NOMO-1 treated with dmso at 0.1 percent for 144 hours (cell line): Measurements from ENCODE around the gene ISL1.

Experiments
- DNase-seq: peaks from one replicate; lab custom pipeline; 2025; ENCODE audit not compliant: unreplicated experiment; lab: John Stamatoyannopoulos, UW

ISL1 gene

DNA sequence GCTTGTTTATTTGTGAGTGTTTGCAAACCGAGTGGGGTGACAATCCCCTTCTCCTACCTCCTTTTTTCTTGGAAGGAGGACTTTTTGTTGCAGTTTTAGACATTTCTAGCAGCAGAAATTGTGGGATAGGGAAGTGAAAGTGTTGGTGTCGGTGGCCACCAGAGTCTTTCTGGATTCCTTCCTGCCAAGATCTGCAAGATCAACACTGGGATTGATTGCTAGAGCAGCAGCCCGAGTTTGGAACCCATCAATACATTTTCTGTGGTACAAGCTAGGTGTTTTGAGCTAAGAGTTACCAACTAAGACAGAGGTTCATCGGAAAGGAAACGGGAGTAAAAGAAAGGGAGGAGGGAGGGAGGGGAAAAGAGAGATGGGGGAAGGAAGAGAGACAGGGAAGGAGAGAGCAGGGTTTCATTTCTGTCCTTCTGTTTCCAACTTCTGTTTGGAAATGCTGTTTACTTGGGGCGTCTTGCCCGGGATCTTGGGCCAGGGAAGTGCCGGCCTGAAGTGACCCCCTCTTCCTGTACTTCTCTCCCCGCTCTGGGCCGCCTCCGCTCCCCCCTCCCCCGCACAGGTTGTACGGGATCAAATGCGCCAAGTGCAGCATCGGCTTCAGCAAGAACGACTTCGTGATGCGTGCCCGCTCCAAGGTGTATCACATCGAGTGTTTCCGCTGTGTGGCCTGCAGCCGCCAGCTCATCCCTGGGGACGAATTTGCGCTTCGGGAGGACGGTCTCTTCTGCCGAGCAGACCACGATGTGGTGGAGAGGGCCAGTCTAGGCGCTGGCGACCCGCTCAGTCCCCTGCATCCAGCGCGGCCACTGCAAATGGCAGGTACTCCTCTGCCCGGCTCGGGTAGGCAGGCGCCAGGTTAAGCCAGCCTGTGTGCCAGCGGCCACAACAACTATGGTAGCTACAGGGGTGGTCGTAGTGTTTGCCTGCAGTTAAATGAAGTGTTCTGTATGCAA is 4.0 kb downstream of the ISL1 start:
- DNase-seq = no peak

GRCh38 chr5:51387884-51388275 is 4.6 kb downstream of the ISL1 start:
- DNase-seq = no peak

DNA sequence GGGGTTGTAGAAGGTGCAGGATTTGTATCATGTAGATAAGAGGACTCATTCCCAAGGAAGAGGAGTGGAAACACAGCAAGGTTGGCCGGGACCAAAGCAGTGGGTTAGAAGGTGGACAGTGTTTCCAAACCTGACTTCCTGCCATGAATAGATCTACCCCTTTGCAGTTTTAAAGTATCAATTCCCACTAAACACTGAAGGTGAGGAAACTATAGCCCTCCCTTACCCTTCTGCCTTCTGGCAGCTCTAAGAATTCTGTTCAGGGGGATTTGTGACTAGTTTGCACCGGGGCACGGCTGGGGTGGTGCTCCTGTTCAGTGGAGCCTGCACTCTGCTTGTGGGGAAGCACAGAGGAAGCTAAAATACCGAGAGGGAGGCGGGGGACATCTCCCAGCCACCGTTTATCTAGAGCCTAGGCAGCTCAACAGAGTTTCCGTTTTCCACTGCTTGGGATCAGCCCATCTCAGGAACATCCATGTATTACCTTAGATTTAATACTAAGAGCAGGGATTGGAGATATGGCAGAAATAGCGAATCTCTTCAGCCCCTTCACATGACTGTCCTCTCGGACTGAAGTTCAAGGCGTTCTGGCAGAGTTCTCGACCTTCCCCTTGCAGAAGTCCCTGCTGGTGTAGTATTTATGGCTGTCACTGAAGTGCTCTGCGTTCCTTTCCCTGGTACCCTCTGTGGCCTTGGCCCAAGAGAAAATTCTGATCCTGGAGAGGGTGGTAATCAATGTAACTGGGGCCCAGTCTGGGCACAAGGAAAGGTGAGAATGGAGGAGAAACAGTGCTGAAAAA is 5.4 kb downstream of the ISL1 start:
- DNase-seq = no peak

- DNase-seq = no peak
Observed at GRCh38 chr5:51389288-51389576, 6.0 kb downstream of the ISL1 start.

DNA sequence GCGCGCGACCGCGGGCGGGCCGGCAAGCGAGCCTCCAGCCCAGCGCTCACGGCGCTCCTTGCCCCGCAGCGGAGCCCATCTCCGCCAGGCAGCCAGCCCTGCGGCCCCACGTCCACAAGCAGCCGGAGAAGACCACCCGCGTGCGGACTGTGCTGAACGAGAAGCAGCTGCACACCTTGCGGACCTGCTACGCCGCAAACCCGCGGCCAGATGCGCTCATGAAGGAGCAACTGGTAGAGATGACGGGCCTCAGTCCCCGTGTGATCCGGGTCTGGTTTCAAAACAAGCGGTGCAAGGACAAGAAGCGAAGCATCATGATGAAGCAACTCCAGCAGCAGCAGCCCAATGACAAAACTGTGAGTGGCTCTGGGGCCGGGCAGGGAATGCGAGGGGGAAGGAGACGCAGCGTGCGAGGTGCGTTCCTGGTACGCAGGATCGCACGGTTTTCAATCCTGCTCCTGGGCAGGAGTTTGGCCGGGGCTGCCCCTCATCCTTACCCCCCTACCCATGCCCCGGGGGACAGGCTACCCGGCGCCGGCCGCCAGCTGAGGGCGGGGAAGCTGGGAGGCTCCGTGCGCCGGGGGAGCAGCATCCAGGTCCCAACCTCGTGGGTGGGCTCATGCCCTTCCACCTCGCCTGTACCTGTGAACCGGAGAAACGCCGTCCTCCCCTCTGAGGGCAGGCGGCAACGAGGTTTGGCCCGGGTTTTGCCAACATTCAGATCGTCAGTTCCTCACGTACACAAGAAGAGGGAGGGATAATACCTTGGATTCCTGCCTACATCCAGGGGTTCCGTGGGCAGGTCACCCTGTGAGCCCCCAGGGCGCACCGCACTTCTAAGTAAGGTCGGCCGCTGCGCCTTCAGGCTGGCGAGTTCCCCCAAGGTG is 6.6 kb downstream of the ISL1 start:
- no peak for DNase-seq

DNA sequence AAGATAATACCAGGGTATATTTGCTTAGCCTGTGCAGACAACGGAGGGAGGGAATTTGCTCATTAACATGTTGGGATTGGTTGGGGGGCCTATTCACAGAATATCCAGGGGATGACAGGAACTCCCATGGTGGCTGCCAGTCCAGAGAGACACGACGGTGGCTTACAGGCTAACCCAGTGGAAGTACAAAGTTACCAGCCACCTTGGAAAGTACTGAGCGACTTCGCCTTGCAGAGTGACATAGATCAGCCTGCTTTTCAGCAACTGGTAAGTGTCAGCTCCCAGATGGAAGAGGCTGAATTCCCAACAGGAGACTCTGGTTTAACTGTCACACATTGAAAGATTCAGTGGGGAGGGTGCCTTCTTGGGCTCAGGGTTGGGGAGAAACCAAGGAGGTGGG is 7.9 kb downstream of the ISL1 start:
- no peak for DNase-seq

DNA sequence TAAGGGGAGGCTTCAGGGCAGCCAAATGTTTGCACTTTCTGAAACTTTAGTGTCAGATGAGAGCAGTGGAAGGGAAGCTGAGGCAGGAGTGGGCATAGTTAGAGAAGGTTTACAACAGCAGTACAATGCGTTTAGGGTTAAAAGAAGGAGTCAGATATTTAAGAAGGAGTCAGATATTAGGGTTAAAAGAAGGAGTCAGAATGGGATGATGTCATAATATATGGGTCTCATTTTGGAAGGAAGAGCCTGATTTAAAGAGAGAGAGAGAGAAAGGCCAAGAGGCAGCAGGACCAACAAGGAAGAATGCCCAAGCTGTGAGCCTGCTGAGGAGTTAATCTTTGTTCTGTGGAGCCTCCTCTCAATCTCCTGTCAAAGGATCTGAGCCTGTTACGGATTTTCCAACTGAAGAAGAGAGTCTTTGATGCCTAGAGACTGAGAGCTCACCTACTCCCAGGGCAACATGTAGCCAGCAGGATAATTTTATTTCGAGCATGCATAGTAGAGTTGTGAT is 9.5 kb downstream of the ISL1 start:
- no peak for DNase-seq

- no peak for DNase-seq
Observed at GRCh38 chr5:51394609-51395008, 11.4 kb downstream of the ISL1 start.

DNA sequence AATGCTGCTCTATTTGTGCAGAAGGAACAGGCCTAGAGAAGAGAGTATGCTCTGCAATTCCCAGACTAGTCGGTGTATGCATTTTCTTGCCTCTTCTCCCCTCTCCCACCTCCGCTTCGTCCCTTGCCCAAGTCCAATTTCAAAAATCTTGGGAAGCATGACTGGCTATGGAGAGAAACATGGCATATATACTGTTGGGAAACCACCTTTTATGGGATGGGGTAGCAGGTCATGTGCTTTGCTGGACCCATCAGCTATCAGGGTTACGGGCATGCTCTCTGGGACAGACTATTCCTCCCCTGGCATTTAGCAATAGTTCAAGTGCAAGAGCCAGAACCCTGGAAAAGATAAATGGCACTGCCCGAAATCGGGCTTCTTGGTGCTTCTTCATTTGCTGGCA is 12.0 kb downstream of the ISL1 start:
- DNase-seq = no peak

- no peak for DNase-seq
Observed at GRCh38 chr5:51395666-51396356, 12.6 kb downstream of the ISL1 start.

DNA sequence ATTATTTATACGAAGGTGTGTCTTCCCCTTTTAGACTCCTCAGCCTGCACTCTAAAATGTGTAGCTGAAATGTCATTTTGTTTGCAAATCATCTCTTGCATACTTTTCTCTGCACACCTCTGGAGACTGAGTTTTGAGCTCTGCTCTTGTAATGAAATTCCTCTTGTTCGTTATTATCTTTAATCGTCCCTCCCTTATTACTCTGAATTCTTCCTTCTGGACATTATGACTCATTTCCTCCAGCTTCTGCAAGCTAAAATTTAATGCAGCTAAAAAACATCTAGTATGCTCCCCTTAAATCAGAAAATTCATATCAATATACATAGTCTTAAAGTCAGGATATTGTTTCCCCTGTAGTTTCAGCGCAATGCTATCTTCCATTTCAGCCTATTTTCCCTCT is 13.5 kb downstream of the ISL1 start:
- DNase-seq = no peak

DNA sequence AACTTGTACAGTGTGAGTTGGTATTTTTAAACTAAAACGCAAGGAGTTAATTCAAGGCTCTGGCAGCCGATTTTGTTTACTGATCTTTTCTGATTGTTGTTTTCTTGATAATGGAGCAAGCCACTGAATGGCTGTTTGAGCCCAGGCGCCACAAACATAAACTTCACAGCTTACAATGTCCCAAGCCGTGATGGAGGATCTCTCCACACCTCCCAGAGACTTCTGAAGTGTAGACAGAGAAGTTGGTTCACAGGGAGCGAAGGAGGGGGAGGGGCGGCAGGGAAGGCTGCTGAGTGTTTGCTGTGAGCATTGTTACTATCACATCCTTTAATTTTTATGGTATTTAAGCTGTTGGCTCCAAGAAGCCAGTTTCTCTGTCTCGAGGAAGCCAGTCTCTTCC is 14.7 kb downstream of the ISL1 start:
- DNase-seq = no peak

DNA sequence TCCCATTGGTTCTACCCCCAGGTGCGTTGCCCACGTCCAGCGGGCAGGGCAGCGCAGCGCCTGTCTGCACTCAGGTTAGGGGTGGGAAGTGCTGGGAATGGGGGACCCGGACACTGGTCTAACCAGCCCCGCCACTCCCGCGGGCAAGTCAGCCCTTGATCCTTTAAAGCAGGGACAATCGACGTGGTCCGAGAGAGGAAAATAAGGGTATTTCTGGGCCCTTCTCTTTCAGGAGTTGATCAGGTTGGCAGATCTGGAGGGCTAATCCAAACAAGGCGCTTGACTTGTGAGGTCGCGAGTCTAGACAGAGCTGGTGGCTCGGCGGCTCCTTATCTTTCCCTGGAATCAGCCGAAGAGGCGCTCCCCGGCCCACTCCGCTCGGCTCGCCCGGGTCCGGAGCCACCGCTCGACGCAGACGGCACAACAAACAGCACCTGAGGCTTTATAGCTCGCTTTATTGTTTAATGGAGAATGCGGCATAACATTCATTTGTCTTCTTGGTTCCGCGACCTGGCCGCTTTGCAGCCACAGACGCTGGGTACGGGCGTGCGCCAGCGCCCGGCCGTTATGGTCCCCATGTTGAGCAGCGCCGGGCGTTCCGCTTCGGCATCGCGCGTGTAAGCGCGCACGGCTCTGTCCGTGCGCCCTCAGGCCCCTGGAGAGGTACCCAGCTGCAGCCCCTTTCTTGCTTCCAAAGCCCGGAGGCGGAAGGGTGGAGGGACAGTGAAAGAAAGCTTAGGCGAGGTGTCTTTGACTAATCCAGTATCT is 15.8 kb downstream of the ISL1 start:
- DNase-seq = no peak

GRCh38 chr5:51399643-51400006 is 16.4 kb downstream of the ISL1 start:
- no peak for DNase-seq

DNA sequence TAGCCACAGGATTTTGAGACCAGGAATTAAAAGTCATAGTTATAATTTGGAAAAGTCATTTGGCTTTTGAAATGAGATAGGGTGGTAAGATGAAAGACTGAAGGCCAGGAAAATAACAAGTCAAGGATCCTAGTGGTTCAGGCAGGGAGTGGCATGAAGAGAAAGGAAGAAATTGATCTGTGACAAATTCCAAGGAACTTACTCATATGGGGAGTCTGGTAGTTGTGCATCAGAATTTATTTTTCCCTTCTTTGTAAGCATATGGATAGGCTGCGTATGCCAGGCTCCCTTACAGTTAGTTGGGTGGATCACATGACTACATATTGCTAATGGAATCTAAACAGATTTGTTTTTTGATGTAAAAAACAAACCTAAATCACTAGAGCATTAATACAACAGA is 21.0 kb downstream of the ISL1 start:
- no peak for DNase-seq

GRCh38 chr5:51411921-51412325 is 28.7 kb downstream of the ISL1 start:
- DNase-seq = no peak

GRCh38 chr5:51414516-51414915 is 31.3 kb downstream of the ISL1 start:
- DNase-seq = no peak

- DNase-seq = no peak
Observed at GRCh38 chr5:51416149-51416548, 32.9 kb downstream of the ISL1 start.

DNA sequence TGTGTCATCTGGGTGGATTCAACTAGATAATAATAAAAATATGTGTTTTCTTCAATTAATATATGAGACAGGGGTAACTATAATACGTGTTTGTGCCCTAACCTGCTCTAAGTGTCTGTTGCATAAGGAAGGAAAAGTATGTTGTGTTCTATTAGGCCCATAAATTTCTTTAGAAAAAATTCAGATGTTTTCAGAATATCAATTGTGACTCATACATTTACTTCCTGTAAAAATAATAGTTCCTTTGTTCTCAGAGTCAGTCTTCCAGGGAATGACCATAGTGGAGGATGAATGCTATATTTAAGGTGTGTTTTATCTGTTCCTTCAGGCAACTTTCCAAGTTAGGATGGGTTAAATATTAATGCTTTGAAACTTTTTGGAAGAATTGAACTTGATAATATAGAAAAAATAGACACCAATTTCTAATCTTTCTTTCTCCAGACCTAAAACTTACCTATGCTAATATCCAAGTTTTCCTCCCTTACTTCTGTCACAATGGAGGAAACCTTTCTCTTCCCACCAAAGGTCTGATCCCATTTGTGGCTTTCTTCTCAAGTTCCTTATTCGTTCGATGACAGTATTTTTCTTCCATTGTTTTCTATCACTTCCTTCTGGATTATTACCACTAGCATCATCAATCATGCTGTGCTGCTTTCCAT is 49.9 kb downstream of the ISL1 start:
- no peak for DNase-seq
